Transverse colon (tissue), 4 donors: ENCODE data around the gene FUZ.

Experiments used
- EP300 ChIP-seq: sonication (generic); formaldehyde crosslinking; IDR thresholded peaks from one replicate; pipeline ENCODE4 v1.6.1; 2017; ENCODE audit warnings: antibody characterized with exemption, low read depth
- POLR2AphosphoS5 ChIP-seq, 3 donors: sonication (generic); formaldehyde crosslinking; IDR thresholded peaks; one replicate each; pipeline ENCODE4 v1.6.1; 2016; ENCODE audit warnings: antibody characterized with exemption in 3 of 3
- TF ChIP-seq, protein P1 (sequence below), 5 experiments: fragments of 200-600 bp in 3 of 5; fragments of 450-650 bp in 2 of 5; sonication (generic) in 3 of 5; IDR thresholded peaks; 1 replicate in 2 of 5; 2 replicates in 3 of 5; pipeline ENCODE4 v1.5.1; 2016 to 2017; ENCODE audit warnings: antibody characterized with exemption in 5 of 5, inconsistent platforms in 3 of 5, mild to moderate bottlenecking in 2 of 5, moderate library complexity in 1 of 5

DNA sequence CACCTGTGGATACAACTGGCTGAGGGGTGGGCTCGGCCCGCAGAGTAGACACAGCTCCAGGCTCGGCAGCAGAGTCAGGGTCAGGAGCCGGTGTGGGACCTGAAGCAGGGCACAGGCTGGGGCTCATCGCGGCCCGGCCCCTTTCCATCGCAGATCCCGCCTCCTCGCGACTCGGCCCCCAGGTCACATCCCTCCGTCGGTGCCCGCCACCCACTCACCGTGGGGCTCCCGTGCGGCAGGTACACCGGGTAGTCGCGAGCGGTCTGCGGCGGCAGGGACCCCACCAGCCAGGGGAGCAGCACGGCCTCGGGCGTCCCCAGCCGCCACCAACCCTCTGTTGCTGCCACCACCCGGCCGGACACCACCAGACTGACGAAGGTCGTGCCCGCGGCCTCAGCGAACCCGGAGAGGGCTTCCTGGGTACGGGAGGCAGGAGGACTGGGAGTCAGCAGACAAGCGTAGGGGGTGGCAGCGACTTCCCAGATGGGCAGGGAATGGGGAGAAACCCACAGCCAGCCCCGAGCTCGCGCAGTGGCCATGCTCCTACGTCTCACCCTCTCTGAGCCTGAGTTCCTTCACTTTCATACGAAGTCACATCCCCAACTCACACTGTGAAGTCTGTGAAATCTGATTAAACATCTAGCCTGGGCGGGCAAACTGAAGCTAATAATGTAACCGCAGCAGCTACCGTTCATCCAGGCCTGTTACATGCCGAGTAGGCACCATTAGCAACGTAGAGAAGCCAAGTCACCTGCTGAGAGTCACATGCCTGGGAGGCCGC lies 3.7 kb downstream of the FUZ start:
- no peak for TF ChIP-seq EP300
- TF ChIP-seq, protein P1, sequence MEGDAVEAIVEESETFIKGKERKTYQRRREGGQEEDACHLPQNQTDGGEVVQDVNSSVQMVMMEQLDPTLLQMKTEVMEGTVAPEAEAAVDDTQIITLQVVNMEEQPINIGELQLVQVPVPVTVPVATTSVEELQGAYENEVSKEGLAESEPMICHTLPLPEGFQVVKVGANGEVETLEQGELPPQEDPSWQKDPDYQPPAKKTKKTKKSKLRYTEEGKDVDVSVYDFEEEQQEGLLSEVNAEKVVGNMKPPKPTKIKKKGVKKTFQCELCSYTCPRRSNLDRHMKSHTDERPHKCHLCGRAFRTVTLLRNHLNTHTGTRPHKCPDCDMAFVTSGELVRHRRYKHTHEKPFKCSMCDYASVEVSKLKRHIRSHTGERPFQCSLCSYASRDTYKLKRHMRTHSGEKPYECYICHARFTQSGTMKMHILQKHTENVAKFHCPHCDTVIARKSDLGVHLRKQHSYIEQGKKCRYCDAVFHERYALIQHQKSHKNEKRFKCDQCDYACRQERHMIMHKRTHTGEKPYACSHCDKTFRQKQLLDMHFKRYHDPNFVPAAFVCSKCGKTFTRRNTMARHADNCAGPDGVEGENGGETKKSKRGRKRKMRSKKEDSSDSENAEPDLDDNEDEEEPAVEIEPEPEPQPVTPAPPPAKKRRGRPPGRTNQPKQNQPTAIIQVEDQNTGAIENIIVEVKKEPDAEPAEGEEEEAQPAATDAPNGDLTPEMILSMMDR (IDR thresholded peaks at IDR 0.05), result no peak
- TF ChIP-seq POLR2AphosphoS5 (IDR thresholded peaks at IDR 0.05), result peak in 2 of 3 donors; percentile 45 to 46
